SK-N-DZ (cell line): ENCODE results near the gene MGRN1.

ENCODE experiments used
- DNase-seq: peaks from one replicate; pipeline ENCODE4 v3.0.0-alpha.2; 2015; ENCODE audit warnings: low spot score

The MGRN1 gene

GRCh38 chr16:4696905-4697847 lies 72.5 kb downstream of the MGRN1 start:
- no peak for DNase-seq

GRCh38 chr16:4697848-4698291 lies 73.2 kb downstream of the MGRN1 start:
- DNase-seq, result no peak

- DNase-seq, result no peak
These were observed 73.9 kb downstream of the MGRN1 start for GRCh38 chr16:4698321-4699045.

- no peak for DNase-seq
These were observed 74.5 kb downstream of the MGRN1 start for GRCh38 chr16:4699046-4699556.

GRCh38 chr16:4700380-4700996 lies 75.9 kb downstream of the MGRN1 start:
- no peak for DNase-seq

GRCh38 chr16:4700997-4701743 lies 76.5 kb downstream of the MGRN1 start:
- no peak for DNase-seq

- no peak for DNase-seq
These were observed 77.3 kb downstream of the MGRN1 start for GRCh38 chr16:4701791-4702465.

GRCh38 chr16:4702466-4702808 lies 77.8 kb downstream of the MGRN1 start:
- no peak for DNase-seq

- no peak for DNase-seq
These were observed 79.3 kb downstream of the MGRN1 start for GRCh38 chr16:4703906-4704305.

- DNase-seq, result no peak
These were observed 79.9 kb downstream of the MGRN1 start for GRCh38 chr16:4704491-4704890.

- no peak for DNase-seq
These were observed 80.3 kb downstream of the MGRN1 start for GRCh38 chr16:4704913-4705312.

GRCh38 chr16:4706871-4707270 lies 82.2 kb downstream of the MGRN1 start:
- no peak for DNase-seq

- DNase-seq, result no peak
These were observed 84.9 kb downstream of the MGRN1 start for GRCh38 chr16:4709481-4709880.

GRCh38 chr16:4713663-4714501 lies 89.3 kb downstream of the MGRN1 start:
- no peak for DNase-seq

GRCh38 chr16:4714996-4715395 lies 90.4 kb downstream of the MGRN1 start:
- no peak for DNase-seq

- no peak for DNase-seq
These were observed 93.8 kb downstream of the MGRN1 start for GRCh38 chr16:4718466-4718865.

GRCh38 chr16:4723071-4723767 lies 98.6 kb downstream of the MGRN1 start:
- no peak for DNase-seq

GRCh38 chr16:4724661-4725270 lies 100.1 kb downstream of the MGRN1 start:
- no peak for DNase-seq

- DNase-seq, result no peak
These were observed 102.0 kb downstream of the MGRN1 start for GRCh38 chr16:4726616-4727015.
